ENCODE results near the gene HBA1. TPM values are rescaled to one million over a fixed set of nuclear protein-coding genes. Genes with fewer than 3 reads are reported as not detected.
"Not testable (repeated sequence)": the region's sequence is repeated elsewhere in the genome, so short reads cannot be mapped to it uniquely, and the experiment has no call there.

Gene HBA1
- total RNA-seq, 1 donor = 28.3 TPM

GRCh38 chr16:153129-153521 lies 23.4 kb upstream of the HBA1 start:
- H3K27me3 ChIP-seq (ENCODE audit: insufficient read depth, low read length) = peaks cover 20% of the 10 kb centered on the region
- not testable (repeated sequence) for H3K4me3 ChIP-seq (ENCODE audit: low read length); H3K4me1 ChIP-seq (ENCODE audit: insufficient read depth, low read length); H3K9me3 ChIP-seq (ENCODE audit: low read depth, low read length)

- not testable (repeated sequence) for H3K4me1 ChIP-seq (ENCODE audit: insufficient read depth, low read length); H3K9me3 ChIP-seq (ENCODE audit: low read depth, low read length); H3K4me3 ChIP-seq (ENCODE audit: low read length)
- H3K27me3 ChIP-seq (ENCODE audit: insufficient read depth, low read length) = peaks cover 20% of the 10 kb centered on the region
Measured at GRCh38 chr16:153550-154216, 22.8 kb upstream of the HBA1 start.

GRCh38 chr16:154217-155030 lies 22.1 kb upstream of the HBA1 start:
- Histone ChIP-seq H3K4me1 (ENCODE audit: insufficient read depth, low read length) (peaks cover 8% of the 10 kb centered on the region), H3K9me3 (ENCODE audit: low read depth, low read length) (no peaks in the 10 kb centered on the region), H3K4me3 (ENCODE audit: low read length) (peak overlapping the region; percentile 0), H3K27me3 (ENCODE audit: insufficient read depth, low read length) (peaks cover 17% of the 10 kb centered on the region)

DNA sequence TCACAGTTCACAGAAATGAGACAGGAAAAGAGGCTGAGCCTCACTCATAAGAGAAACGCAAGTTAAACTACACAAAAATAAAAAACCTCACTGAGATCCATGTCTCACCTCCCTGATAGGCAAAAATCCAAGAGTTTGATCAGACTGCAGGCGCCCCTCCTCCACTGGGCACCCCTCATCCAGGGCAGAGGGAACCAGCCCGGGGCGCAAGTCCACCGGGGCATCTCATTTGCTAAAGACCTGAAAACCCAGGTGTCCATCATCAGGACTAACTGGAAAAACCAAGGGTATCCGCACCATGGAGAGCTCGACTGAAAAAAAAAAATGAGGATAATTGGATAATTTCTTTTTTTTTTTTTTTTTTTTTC lies 21.5 kb upstream of the HBA1 start:
- peaks cover 8% of the 10 kb centered on the region for H3K4me1 ChIP-seq (ENCODE audit: insufficient read depth, low read length)
- H3K4me3 ChIP-seq (ENCODE audit: low read length) = no peak overlapping the region
- peaks cover 17% of the 10 kb centered on the region for H3K27me3 ChIP-seq (ENCODE audit: insufficient read depth, low read length)
- no peaks in the 10 kb centered on the region for H3K9me3 ChIP-seq (ENCODE audit: low read depth, low read length)

DNA sequence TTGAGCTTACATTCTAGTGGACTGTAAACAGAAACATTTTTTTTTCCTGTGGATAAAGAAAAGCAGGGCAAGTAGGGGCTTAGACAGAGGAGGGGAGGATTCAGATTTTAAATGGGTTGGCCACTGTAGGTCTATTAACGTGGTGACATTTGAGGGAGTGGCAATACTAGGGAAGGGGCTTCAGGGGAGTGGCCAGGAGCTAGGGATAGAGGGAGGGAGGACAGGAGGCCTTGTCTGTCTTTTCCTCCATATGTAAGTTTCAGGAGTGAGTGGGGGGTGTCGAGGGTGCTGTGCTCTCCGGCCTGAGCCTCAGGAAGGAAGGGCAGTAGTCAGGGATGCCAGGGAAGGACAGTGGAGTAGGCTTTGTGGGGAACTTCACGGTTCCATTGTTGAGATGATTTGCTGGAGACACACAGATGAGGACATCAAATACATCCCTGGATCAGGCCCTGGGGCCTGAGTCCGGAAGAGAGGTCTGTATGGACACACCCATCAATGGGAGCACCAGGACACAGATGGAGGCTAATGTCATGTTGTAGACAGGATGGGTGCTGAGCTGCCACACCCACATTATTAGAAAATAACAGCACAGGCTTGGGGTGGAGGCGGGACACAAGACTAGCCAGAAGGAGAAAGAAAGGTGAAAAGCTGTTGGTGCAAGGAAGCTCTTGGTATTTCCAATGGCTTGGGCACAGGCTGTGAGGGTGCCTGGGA lies 17.2 kb upstream of the HBA1 start:
- H3K27me3 ChIP-seq (ENCODE audit: insufficient read depth, low read length) = peaks cover 17% of the 10 kb centered on the region
- H3K4me3 ChIP-seq (ENCODE audit: low read length) = no peak overlapping the region
- peaks cover 7% of the 10 kb centered on the region for H3K4me1 ChIP-seq (ENCODE audit: insufficient read depth, low read length)
- no peaks in the 10 kb centered on the region for H3K9me3 ChIP-seq (ENCODE audit: low read depth, low read length)

DNA sequence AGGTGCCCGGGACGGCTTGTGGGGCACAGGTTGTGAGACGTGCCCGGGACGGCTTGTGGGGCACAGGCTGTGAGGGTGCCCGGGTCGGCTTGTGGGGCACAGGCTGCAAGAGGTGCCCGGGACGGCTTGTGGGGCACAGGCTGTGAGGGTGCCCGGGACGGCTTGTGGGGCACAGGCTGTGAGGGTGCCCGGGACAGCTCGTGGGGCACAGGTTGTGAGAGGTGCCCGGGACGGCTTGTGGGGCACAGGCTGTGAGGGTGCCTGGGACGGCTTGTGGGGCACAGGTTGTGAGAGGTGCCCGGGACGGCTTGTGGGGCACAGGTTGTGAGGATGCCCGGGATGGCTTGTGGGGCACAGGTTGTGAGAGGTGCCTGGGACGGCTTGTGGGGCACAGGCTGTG lies 16.2 kb upstream of the HBA1 start:
- peaks cover 11% of the 10 kb centered on the region for H3K27me3 ChIP-seq (ENCODE audit: insufficient read depth, low read length)
- H3K4me1 ChIP-seq (ENCODE audit: insufficient read depth, low read length); H3K4me3 ChIP-seq (ENCODE audit: low read length); H3K9me3 ChIP-seq (ENCODE audit: low read depth, low read length): not testable (repeated sequence)

DNA sequence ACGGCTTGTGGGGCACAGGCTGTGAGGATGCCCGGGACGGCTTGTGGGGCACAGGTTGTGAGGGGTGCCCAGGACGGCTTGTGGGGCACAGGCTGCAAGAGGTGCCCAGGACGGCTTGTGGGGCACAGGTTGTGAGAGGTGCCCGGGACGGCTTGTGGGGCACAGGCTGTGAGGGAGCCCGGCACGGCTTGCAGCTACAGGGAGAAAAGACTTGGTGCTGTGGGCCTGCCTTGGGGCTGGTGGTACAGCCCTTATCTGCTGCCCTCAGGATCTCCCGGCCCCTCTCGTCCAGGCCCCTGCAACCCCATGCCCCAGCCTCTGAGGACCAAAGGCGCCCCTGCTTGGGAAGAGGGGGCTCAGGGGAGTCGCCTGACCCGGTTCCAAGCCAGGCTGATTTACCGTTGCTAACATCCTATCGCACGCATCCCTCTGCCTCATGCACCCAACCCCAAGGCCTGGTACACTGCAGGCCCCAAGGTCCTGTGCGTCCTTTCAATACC lies 15.7 kb upstream of the HBA1 start:
- peaks cover 8% of the 10 kb centered on the region for H3K4me1 ChIP-seq (ENCODE audit: insufficient read depth, low read length)
- H3K4me3 ChIP-seq (ENCODE audit: low read length) = no peak overlapping the region
- peaks cover 13% of the 10 kb centered on the region for H3K27me3 ChIP-seq (ENCODE audit: insufficient read depth, low read length)
- H3K9me3 ChIP-seq (ENCODE audit: low read depth, low read length) = no peaks in the 10 kb centered on the region

GRCh38 chr16:162271-162991 lies 14.0 kb upstream of the HBA1 start:
- Histone ChIP-seq H3K9me3 (ENCODE audit: low read depth, low read length) (no peaks in the 10 kb centered on the region), H3K4me1 (ENCODE audit: insufficient read depth, low read length) (peaks cover 13% of the 10 kb centered on the region), H3K4me3 (ENCODE audit: low read length) (no peak overlapping the region), H3K27me3 (ENCODE audit: insufficient read depth, low read length) (peaks cover 25% of the 10 kb centered on the region)

DNA sequence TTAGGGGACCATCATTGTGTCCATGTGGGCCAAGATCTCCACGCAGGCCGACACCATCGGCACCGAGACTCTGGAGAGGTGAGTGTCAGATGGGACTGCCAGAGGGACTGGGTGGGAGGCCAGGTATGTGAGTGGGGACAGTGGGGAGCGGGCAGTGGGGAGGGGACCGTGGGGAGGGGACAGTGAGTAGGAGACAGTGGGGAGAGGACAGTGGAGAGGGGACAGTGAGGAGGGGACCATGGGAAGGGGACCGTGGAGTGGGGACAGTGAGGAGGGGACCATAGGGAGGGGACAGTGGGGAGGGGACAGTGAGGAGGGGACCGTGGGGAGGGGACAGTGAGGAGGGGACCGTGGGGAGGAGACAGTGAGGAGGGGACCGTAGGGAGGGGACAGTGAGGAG lies 13.3 kb upstream of the HBA1 start:
- H3K4me3 ChIP-seq (ENCODE audit: low read length); H3K9me3 ChIP-seq (ENCODE audit: low read depth, low read length): not testable (repeated sequence)
- peaks cover 13% of the 10 kb centered on the region for H3K4me1 ChIP-seq (ENCODE audit: insufficient read depth, low read length)
- H3K27me3 ChIP-seq (ENCODE audit: insufficient read depth, low read length) = peaks cover 32% of the 10 kb centered on the region

DNA sequence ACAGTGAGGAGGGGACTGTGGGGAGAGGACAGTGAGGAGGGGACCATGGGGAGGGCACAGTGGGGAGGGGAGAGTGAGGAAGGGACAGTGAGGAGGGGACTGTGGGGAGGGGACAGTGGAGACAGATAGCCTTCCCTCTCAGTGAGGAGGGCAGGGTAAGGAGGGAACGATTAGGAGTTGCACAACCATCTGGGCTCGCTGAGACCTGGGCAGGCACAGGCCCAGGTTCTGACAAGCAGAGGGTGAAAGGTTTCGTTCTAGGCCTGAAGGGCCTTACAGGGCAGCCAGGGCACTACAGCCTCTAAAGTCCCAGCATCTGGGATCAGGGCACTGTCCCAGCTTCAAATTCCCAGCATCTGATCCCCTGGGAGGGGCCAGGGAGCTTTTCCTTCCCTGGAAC lies 12.8 kb upstream of the HBA1 start:
- not testable (repeated sequence) for H3K9me3 ChIP-seq (ENCODE audit: low read depth, low read length); H3K4me3 ChIP-seq (ENCODE audit: low read length)
- H3K4me1 ChIP-seq (ENCODE audit: insufficient read depth, low read length) = peaks cover 13% of the 10 kb centered on the region
- H3K27me3 ChIP-seq (ENCODE audit: insufficient read depth, low read length) = peaks cover 37% of the 10 kb centered on the region

DNA sequence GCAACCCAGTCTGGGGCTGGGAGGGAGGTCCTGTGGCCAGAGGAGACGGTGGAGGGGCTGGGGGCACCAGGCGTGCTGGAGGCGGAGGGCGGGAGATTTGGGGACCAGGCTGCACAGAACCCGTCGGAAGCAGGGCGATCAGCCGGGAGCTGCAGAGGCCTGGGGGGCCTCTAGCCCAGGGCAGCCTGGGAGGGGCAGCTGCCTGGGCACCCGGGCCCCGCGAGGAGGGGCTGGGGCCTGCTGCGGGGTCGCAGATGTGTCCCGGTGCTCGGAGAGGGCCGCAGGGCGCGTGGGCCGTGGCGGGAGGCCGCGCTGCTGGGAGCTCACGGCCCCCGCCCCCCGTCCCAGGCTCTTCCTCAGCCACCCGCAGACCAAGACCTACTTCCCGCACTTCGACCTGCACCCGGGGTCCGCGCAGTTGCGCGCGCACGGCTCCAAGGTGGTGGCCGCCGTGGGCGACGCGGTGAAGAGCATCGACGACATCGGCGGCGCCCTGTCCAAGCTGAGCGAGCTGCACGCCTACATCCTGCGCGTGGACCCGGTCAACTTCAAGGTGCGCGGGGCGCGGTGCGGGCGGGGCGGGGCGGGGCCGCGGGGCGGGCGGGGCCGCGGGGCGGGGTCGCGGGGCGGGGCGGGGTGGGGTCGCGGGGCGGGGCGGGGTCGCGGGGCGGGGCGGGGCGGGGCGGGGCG lies 12.2 kb upstream of the HBA1 start:
- Histone ChIP-seq H3K4me1 (ENCODE audit: insufficient read depth, low read length) (peaks cover 13% of the 10 kb centered on the region), H3K27me3 (ENCODE audit: insufficient read depth, low read length) (peaks cover 43% of the 10 kb centered on the region)
- H3K4me3 ChIP-seq (ENCODE audit: low read length); H3K9me3 ChIP-seq (ENCODE audit: low read depth, low read length): not testable (repeated sequence)

- Histone ChIP-seq H3K4me1 (ENCODE audit: insufficient read depth, low read length) (peaks cover 13% of the 10 kb centered on the region), H3K27me3 (ENCODE audit: insufficient read depth, low read length) (peaks cover 44% of the 10 kb centered on the region), H3K4me3 (ENCODE audit: low read length) (no peak overlapping the region), H3K9me3 (ENCODE audit: low read depth, low read length) (no peaks in the 10 kb centered on the region)
Measured at GRCh38 chr16:164827-165538, 11.5 kb upstream of the HBA1 start.

GRCh38 chr16:165539-166374 lies 10.7 kb upstream of the HBA1 start, which contains the start of gene HBM:
HBM (plus strand) TSS chr16:165978; CDS start chr16:165998, 20 bp downstream.
- Histone ChIP-seq H3K4me1 (ENCODE audit: insufficient read depth, low read length) (peaks cover 13% of the 10 kb centered on the region), H3K9me3 (ENCODE audit: low read depth, low read length) (no peaks in the 10 kb centered on the region), H3K4me3 (ENCODE audit: low read length) (no peak within 1 kb of the TSS), H3K27me3 (ENCODE audit: insufficient read depth, low read length) (peaks cover 50% of the 10 kb centered on the region)

Data from mononuclear cell (primary cell).